ENCODE results near the gene TLE6. TPM values are rescaled to one million over a fixed set of nuclear protein-coding genes. Genes with fewer than 3 reads are reported as not detected.

The TLE6 gene
- total and polyA plus RNA-seq, 2 of the 13 experiments (the other 11 are each of a cell fraction or from before 2014, with no cell fraction given), result 0.24 to 5.5 TPM

DNA sequence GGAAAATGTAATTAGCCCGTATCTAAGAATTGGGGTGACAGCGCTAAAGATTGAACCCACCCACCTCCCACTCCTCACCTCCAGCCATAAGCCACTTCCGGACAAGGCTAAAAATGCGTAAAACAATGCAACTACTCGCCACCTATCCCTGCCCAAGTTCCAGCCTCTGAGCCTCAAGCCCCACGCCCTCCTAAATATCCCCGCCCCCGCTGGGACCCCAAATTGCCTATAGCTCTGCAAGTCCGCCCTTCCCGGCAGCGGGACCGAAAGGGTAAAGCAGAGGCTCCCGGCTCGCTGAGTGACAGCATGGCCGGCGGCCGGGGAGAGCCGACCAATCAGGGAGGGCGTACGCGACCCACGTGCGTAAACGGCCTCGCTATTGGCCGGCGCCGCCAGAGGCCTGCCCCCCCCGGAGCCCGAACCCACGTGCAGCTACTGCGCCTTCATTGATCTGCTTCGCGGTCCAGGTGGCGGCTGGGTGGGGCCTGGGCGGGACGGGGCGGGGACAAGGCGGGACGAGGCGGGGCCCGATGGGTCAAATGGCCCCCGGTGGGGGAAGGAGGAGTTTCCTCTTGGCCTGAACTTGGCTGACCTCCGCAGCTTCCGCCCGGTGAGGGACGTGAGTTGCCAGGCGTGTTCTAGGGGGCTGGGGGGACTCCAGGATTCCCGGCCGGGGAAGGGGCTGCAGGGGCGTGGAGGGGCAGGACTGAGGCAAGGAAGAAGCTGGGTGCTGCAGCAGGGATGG lies at the start of gene TLE6 (continued):
- TF ChIP-seq, protein P1, sequence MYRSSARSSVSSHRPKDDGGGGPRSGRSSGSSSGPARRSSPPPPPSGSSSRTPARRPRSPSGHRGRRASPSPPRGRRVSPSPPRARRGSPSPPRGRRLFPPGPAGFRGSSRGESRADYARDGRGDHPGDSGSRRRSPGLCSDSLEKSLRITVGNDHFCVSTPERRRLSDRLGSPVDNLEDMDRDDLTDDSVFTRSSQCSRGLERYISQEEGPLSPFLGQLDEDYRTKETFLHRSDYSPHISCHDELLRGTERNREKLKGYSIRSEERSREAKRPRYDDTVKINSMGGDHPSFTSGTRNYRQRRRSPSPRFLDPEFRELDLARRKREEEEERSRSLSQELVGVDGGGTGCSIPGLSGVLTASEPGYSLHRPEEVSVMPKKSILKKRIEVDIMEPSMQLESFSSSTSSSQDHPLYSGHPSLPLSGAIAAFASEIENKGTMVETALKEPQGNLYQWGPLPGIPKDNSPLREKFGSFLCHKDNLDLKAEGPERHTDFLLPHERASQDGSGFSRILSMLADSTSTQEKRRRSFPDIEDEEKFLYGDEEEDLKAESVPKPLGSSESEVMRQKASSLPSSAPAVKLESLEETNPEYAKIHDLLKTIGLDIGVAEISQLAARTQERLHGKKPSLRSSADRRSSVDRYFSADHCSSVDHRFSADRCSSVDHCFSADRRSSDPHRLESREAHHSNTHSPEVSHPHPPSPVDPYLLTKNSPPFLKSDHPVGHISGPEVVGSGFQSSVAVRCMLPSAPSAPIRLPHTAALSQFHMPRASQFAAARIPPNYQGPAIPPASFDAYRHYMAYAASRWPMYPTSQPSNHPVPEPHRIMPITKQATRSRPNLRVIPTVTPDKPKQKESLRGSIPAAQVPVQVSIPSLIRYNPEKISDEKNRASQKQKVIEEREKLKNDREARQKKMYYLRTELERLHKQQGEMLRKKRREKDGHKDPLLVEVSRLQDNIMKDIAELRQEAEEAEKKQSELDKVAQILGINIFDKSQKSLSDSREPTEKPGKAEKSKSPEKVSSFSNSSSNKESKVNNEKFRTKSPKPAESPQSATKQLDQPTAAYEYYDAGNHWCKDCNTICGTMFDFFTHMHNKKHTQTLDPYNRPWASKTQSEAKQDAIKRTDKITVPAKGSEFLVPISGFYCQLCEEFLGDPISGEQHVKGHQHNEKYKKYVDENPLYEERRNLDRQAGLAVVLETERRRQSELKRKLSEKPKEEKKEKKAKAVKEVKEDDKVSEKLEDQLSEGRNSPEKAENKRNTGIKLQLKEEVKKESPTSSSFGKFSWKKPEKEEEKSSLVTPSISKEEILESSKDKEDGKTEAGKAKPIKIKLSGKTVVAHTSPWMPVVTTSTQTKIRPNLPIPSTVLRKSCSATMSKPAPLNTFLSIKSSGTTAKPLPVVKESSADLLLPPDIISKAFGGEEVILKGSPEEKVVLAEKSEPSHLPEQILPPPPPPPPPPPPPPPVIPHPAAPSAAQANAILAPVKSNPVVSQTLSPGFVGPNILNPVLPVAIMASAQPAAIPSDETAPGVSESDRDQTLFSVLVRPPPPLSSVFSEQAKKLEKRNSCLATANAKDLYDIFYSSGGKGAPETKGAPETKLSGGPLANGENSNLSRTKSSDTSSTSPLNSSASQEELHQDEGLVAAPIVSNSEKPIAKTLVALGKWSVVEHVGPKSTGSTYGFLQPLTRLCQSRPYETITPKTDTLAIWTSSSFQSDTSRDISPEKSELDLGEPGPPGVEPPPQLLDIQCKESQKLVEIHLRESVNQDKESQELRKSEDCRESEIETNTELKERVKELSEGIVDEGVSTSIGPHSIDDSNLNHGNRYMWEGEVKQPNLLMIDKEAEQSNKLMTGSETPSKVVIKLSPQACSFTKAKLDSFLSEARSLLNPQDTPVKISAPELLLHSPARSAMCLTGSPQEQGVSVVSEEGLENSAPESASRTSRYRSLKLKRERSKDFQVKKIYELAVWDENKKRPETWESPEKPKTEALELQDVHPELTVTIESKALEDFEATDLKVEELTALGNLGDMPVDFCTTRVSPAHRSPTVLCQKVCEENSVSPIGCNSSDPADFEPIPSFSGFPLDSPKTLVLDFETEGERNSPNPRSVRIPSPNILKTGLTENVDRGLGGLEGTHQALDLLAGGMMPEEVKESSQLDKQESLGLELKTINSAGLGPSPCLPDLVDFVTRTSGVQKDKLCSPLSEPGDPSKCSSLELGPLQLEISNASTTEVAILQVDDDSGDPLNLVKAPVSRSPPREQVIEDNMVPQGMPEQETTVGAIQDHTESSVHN (CRISPR knock-in tag; IDR thresholded peaks at IDR 0.05), result no peak
- TF ChIP-seq IRX3 (CRISPR knock-in tag; IDR thresholded peaks at IDR 0.05; ENCODE audit: borderline replicate concordance, low read depth) (no peak), RAD21 (CRISPR knock-in tag; IDR thresholded peaks at IDR 0.05) (no peak), KAT2B (IDR thresholded peaks at IDR 0.05; ENCODE audit: borderline replicate concordance, low read depth, low read length) (peak; percentile 21; the same call in 1 of the 2 replicates), ZNF773 (CRISPR knock-in tag; IDR thresholded peaks at IDR 0.05; ENCODE audit: borderline replicate concordance) (no peak), GATAD2A (CRISPR knock-in tag; IDR thresholded peaks at IDR 0.05) (peak; percentile 55; the same call in 1 of the 2 replicates), THAP11 (CRISPR knock-in tag; IDR thresholded peaks at IDR 0.05) (peak; percentile 79), TCF7L2 (IDR thresholded peaks at IDR 0.05; ENCODE audit: low read depth, low read length) (no peak), ZNF557 (CRISPR knock-in tag; IDR thresholded peaks at IDR 0.05) (no peak), SP5 (CRISPR knock-in tag; IDR thresholded peaks at IDR 0.05; ENCODE audit: borderline replicate concordance, low read depth) (peak; percentile 99), ZNF260 (CRISPR knock-in tag; IDR thresholded peaks at IDR 0.05; ENCODE audit: borderline replicate concordance, low read depth) (no peak), ZZZ3 (CRISPR knock-in tag; IDR thresholded peaks at IDR 0.05; ENCODE audit: borderline replicate concordance) (no peak), KLF9 (CRISPR knock-in tag; IDR thresholded peaks at IDR 0.05; ENCODE audit: low read depth) (no peak), ARNT2 (CRISPR knock-in tag; IDR thresholded peaks at IDR 0.05; ENCODE audit: low read depth) (peak; percentile 89), POGZ (CRISPR knock-in tag; IDR thresholded peaks at IDR 0.05) (peak; percentile 61)
- TF ChIP-seq, protein P2, sequence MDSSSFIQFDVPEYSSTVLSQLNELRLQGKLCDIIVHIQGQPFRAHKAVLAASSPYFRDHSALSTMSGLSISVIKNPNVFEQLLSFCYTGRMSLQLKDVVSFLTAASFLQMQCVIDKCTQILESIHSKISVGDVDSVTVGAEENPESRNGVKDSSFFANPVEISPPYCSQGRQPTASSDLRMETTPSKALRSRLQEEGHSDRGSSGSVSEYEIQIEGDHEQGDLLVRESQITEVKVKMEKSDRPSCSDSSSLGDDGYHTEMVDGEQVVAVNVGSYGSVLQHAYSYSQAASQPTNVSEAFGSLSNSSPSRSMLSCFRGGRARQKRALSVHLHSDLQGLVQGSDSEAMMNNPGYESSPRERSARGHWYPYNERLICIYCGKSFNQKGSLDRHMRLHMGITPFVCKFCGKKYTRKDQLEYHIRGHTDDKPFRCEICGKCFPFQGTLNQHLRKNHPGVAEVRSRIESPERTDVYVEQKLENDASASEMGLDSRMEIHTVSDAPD (CRISPR knock-in tag; IDR thresholded peaks at IDR 0.05), result no peak
- TF ChIP-seq, protein P3, sequence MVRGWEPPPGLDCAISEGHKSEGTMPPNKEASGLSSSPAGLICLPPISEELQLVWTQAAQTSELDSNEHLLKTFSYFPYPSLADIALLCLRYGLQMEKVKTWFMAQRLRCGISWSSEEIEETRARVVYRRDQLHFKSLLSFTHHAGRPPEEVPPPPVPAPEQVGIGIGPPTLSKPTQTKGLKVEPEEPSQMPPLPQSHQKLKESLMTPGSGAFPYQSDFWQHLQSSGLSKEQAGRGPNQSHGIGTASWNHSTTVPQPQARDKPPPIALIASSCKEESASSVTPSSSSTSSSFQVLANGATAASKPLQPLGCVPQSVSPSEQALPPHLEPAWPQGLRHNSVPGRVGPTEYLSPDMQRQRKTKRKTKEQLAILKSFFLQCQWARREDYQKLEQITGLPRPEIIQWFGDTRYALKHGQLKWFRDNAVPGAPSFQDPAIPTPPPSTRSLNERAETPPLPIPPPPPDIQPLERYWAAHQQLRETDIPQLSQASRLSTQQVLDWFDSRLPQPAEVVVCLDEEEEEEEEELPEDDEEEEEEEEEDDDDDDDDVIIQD (CRISPR knock-in tag; IDR thresholded peaks at IDR 0.05; ENCODE audit: low read depth), result no peak
- TF ChIP-seq, protein P4, sequence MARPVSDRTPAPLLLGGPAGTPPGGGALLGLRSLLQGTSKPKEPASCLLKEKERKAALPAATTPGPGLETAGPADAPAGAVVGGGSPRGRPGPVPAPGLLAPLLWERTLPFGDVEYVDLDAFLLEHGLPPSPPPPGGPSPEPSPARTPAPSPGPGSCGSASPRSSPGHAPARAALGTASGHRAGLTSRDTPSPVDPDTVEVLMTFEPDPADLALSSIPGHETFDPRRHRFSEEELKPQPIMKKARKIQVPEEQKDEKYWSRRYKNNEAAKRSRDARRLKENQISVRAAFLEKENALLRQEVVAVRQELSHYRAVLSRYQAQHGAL (CRISPR knock-in tag; IDR thresholded peaks at IDR 0.05; ENCODE audit: not compliant biosample characterization), result no peak

Measured in HepG2 (cell line).